ENCODE measurements around the gene MUC7. TPM values are rescaled to one million over a fixed set of nuclear protein-coding genes. Genes with fewer than 3 reads are reported as not detected.
A peak's percentile ranks its signal among the peaks of the same experiment; 100 is the strongest.
"Not testable (repeated sequence)": the region's sequence is repeated elsewhere in the genome, so short reads cannot be mapped to it uniquely, and the experiment has no call there.

MUC7 gene
- not detected for total RNA-seq

DNA sequence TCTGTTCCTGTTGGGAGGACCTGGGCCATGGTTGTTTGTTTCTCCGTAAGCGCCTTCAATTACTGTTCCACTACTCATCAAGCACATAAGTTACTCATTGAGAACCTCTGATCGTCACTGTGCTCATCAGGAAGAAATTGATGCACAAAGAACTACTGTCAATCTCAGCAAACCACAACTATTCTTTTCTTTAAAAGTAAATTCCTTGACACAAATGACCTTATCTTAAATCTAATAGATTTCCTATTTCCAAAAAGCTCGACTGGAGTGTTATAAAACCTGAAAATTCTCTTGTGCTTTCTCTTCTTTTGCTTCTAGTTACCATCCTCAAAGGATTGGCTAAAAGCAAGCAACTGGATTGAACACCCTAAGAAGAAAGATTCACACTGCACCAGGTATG lies at the start of gene MUC7:
Gene MUC7, plus strand, starts transcription at position 301 of the 400 bp plus-strand sequence. CDS start 1,825 bp downstream, outside the sequence.
- no peak for FAIRE-seq
- no peak for DNase-seq (ENCODE audit: low spot score in 2 of 2)

- DNase-seq (ENCODE audit: low spot score in 2 of 2): no peak
- no peak for FAIRE-seq
Observed at GRCh38 chr4:70425306-70425705, 46.7 kb upstream of the MUC7 start.

DNA sequence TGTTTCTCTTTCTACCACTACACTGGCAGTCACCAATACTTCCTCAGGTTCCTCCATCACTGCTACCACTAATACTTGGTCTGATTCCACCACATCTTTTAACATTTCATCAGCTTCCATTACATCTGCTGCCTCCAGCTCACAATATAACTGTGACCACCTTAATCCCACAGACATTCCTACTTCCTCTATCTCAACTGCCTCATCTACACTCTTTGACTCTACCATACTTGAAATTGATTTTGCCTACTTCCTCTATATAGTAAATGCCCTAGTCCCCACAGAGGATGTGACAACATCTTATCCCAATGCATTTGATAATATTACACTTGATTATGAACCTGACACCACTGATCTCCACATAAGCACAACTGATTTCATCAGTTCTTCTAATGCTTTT lies 45.2 kb upstream of the MUC7 start:
- FAIRE-seq (no peak), DNase-seq (ENCODE audit: low spot score in 2 of 2) (no peak)

GRCh38 chr4:70437197-70437596 lies 34.8 kb upstream of the MUC7 start:
- no peak for FAIRE-seq
- DNase-seq (ENCODE audit: low spot score in 2 of 2): no peak

- FAIRE-seq (no peak), DNase-seq (ENCODE audit: low spot score in 2 of 2) (no peak)
Observed at GRCh38 chr4:70442474-70442873, 29.5 kb upstream of the MUC7 start.

DNA sequence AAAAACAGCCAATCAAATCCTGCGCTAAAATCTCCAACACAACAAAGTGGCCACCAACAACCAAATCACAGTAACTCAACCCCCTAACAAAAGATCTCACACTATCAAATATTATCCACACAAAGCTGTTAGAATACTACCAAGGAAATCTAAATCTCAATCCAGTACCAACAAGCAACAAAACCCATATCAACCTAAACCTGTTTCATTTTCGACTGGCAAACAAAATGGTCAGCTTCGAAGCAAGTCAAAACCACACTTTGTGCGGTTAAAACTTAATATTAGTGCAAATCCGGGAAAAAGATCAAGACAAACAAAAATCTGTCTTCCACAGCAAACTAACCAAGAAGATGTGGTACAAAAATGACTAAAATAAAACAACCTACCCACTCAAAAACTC lies 28.7 kb upstream of the MUC7 start:
- DNase-seq (ENCODE audit: low spot score in 2 of 2) (no peak), FAIRE-seq (no peak)

- DNase-seq (ENCODE audit: low spot score in 2 of 2) (no peak), FAIRE-seq (no peak)
Observed at GRCh38 chr4:70449220-70449619, 22.8 kb upstream of the MUC7 start.

DNA sequence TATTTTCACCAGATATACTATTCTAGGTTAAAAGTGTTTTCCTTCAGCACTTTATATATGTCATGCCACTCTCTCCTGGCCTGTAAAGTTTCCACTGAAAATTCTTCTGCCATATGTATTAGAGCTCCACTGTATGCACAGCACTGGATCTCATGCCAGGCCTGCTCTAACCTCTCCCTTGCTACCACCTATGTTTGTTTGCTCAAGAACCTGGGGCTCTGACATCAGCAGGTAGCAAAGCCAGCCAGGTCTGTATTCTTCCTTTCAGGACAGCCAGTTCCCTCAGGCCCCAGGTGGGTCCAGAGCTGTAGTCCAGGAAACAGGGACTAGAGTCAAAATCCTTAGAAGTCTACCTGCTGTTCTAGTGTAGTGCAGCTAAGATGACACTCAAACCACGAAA lies 19.1 kb upstream of the MUC7 start:
- no peak for FAIRE-seq

GRCh38 chr4:70463335-70463734 lies 8.7 kb upstream of the MUC7 start:
- FAIRE-seq (no peak), DNase-seq (ENCODE audit: low spot score in 2 of 2) (no peak)

More for the DNA sequence above, 19.1 kb upstream of the MUC7 start:
- no peak for DNase-seq (ENCODE audit: low spot score in 2 of 2)

- DNase-seq (ENCODE audit: low spot score in 2 of 2) (no peak), FAIRE-seq (no peak)
Observed at GRCh38 chr4:70473679-70474078, 1.7 kb downstream of the MUC7 start.

GRCh38 chr4:70488748-70489147 lies 16.8 kb downstream of the MUC7 start:
- FAIRE-seq (no peak), DNase-seq (ENCODE audit: low spot score in 2 of 2) (no peak)

DNA sequence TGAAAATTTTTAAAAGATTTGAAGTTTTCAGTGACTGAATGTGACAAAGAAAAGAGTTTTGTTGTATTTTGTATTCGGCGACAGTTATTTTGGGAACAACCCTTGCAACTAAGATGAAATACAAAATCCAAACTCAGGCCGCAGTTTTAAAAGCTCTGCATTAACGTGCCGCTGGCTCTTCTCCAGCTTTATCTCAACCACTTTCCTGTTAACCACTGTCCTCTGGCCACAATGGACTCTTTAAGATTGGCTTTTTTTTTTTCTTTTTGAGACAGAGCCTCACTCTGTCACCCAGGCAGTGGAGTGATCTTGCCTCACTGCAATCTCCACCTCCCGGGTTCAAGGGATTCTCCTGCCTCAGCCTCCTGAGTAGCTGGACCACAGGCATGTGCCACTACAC lies 24.2 kb downstream of the MUC7 start:
- FAIRE-seq (no peak), DNase-seq (ENCODE audit: low spot score in 2 of 2) (no peak)

DNA sequence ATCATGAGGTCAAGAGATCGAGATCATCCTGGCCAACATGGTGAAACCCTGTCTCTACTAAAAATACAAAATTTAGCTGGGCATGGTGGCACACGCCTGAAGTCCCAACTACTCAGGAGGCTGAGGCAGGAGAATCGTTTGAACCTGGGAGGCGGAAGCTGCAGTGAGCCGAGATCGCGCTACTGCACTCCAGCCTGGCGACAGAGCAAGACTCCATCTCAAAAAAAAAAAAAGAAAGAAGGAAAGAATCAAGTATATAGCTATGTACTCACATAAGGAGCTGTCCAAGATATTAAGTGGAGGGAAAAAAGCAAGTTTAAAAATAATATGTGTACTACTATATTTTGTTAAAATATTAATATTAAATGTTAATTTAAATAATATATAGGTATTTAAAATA lies 29.8 kb downstream of the MUC7 start:
- DNase-seq (ENCODE audit: low spot score in 2 of 2); FAIRE-seq: not testable (repeated sequence)

DNA sequence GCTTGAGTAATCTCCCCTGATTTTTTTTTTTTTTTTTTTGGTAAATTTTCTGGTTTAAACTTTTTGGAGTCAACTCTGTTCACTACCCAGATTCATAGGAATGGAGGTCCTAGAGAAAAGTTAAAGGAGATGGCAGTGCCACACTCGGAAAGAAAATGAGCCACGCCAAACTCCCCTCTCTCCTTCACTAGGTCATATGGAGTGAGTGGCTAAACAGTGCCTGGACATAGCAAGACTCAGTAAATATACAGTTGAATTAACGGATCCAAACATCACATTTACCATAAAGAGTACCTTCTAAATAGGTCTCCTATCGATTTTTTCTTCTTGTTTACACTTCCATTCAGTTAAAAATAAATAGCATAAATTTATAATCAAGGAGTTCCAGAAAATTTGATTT lies 32.7 kb downstream of the MUC7 start:
- DNase-seq (ENCODE audit: low spot score in 2 of 2): no peak

GRCh38 chr4:70505151-70505748 lies 33.3 kb downstream of the MUC7 start:
- DNase-seq (ENCODE audit: low spot score in 2 of 2): peak; percentile 1 to 20
- FAIRE-seq: no peak

More for the DNA sequence above, 32.7 kb downstream of the MUC7 start:
- no peak for FAIRE-seq

GRCh38 chr4:70508801-70509200 lies 36.8 kb downstream of the MUC7 start:
- FAIRE-seq (no peak), DNase-seq (ENCODE audit: low spot score in 2 of 2) (no peak)

DNA sequence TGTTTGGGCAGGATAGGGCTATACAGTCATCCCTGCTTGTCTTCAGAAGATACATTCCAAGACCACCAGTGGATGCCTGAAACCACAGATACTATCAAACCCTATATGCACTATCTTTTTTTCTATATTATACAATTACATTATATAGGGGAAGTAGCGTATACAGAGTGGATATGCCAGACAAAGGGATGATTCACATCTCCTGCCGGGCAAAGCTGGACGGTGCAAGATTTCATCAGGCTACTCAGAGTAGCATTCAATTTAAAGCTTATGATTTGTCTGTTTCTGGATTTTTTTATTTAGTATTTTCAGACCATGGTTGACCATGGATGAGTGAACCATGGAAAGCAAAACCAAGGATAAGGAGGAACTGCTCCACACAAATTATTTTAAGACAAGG lies 39.4 kb downstream of the MUC7 start:
- FAIRE-seq (no peak), DNase-seq (ENCODE audit: low spot score in 2 of 2) (no peak)

- no peak for DNase-seq (ENCODE audit: low spot score in 2 of 2)
- no peak for FAIRE-seq
Observed at GRCh38 chr4:70515367-70516250, 43.6 kb downstream of the MUC7 start.

- FAIRE-seq: no peak
Observed at GRCh38 chr4:70518269-70518668, 46.3 kb downstream of the MUC7 start, which contains the start of gene AMTN. Gene AMTN (plus strand): TSS chr4:70518569. CDS start chr4:70518778, 209 bp downstream.

DNA sequence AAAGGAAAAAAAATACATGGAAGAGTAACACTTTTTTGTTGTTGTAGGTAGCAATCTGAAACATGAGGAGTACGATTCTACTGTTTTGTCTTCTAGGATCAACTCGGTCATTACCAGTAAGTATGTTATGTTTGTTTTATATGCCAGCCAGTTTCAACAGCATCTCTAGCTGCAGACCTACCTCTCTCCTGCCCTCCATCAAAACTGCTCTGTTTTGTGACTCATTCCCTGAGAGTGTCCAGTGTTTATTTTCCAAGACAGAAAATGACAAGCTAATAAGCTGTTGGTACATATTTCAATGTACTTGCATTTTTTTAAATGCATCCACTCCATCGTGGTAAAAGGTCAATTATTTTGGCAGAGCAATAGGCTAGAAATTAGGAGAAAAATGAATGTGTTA lies 46.7 kb downstream of the MUC7 start:
- no peak for FAIRE-seq
- DNase-seq (ENCODE audit: low spot score in 2 of 2): no peak

More at GRCh38 chr4:70518269-70518668, 46.3 kb downstream of the MUC7 start, which contains the start of gene AMTN:
- no peak for DNase-seq (ENCODE audit: low spot score in 2 of 2)

- no peak for DNase-seq (ENCODE audit: low spot score in 2 of 2)
- no peak for FAIRE-seq
Observed at GRCh38 chr4:70522626-70523025, 50.6 kb downstream of the MUC7 start.

DNA sequence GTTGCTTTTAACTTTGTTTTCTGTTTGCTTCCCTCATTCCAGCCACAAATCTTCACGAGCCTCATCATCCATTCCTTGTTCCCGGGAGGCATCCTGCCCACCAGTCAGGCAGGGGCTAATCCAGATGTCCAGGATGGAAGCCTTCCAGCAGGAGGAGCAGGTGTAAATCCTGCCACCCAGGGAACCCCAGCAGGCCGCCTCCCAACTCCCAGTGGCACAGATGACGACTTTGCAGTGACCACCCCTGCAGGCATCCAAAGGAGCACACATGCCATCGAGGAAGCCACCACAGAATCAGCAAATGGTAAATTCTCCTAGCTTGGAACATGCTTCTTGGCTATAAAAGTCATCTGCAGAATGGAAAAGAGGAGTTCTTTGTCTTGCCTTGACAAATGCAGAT lies 59.0 kb downstream of the MUC7 start:
- no peak for DNase-seq (ENCODE audit: low spot score in 2 of 2)
- FAIRE-seq: no peak

Data from frontal cortex (tissue), 4 donors.